Heart left ventricle (tissue), 13 donors: ENCODE results near the gene ACADSB.

Experiments used
- CTCF ChIP-seq, 12 donors: fragments of 200-600 bp; sonication (generic) in 4 of 12; IDR thresholded peaks; one replicate each; pipeline versions ENCODE4 v1.5.0 to v1.8.0; 2018 to 2022; ENCODE audit warnings: antibody characterized with exemption in 12 of 12, mild to moderate bottlenecking in 5 of 12
- POLR2A ChIP-seq, 2 donors: fragments of 450-650 bp; IDR thresholded peaks; one replicate each; pipeline ENCODE4 v1.6.1; 2017; ENCODE audit warnings: antibody characterized with exemption in 2 of 2, mild to moderate bottlenecking in 2 of 2, moderate library complexity in 2 of 2
- donor health status: ischemic (EF 13 %, LVEDD 7.1; RV severe dilation, severe dysfunction).
- donor health status: DM: no; HTN: yes; CAD: no.
- donor health status: DM: no; HTN: no; CAD: no.
- donor health status: ischemic (EF 25% LVEDD 6.9; RV normal size, moderate dysfunction).
- donor health status: ischemic (EF 25% LVEDD 5.7; RV mildly dilated, moderate dysfunction).
- donor health status: ischemic (EF 35%, LVEDD 5.7; RV mildly dilated, moderate dysfunction).
- donor health status: nonischemic (EF 11% LVEDD 7.7; RV severe dilation, severe dysfunction).
- donor health status: DM: yes; HTN: yes; CAD: no.
- donor health status: PGD.
- donor health status: ischemic (EF 29% LVEDD 5.4; RV normal size, mild dysfunction).
- donor health status: nonischemic (EF 23%, LVEDD 6.1; RV moderate dilation, normal function).

DNA sequence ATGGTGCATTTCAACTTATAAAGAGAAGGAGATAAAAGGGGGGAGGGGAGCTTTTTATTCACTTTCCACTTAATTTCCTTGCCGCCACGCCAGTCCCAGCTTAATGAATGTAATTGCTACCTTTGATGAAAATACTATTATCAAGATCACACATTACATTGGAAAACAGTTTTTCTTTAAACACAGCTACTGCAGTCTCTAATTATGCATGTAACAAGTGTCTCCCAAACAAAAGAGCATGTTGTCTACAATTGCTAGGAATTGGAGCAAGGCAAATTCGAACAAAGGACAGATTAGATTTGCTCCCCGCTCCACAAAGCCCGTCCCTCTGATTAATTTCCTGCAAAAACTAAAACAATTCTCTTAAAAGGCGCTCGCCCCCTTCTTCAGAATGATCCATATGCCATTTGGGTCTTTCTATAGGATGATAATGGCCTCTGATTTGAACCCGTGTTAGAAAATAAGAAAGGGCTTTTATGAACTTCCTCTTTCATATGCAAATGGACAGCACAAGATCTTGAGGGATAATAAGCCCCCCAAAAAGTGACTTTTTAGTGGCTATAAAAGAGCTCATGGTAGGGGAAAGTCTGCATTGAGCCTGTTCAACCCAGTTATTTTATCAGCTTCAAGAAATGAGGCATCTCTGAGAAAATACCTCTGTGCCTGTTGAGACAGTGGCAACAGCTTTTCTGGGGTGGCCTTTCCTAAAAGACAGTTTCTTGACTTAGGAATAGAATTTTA is 60.6 kb downstream of the ACADSB start:
- TF ChIP-seq CTCF (IDR thresholded peaks at IDR 0.05) (no peak), POLR2A (IDR thresholded peaks at IDR 0.05) (no peak)
